ENCODE results near the gene ETNPPL. TPM values are rescaled to one million over a fixed set of nuclear protein-coding genes. Genes with fewer than 3 reads are reported as not detected.

Gene ETNPPL
- total and polyA plus RNA-seq, 7 experiments from 2014 or later = not detected

GRCh38 chr4:108763986-108764385 lies 1.1 kb upstream of the ETNPPL start:
- Histone ChIP-seq H3K4me1 (ENCODE audit: control insufficient read depth in 2 of 2, insufficient read depth in 2 of 2, low read length in 2 of 2) (peaks cover 0 to 10% of the 10 kb centered on the region in 2 donors), H3K36me3 (ENCODE audit: control insufficient read depth in 2 of 3, insufficient read depth in 3 of 3, low read length in 3 of 3) (no peaks in the 10 kb centered on the region), H3K4me3 (ENCODE audit: low read length) (no peak overlapping the region), H3K27me3 (ENCODE audit: control insufficient read depth in 2 of 2, insufficient read depth in 2 of 2, low read length in 2 of 2) (peaks cover 3 to 7% of the 10 kb centered on the region in 2 donors), H3K9me3 (ENCODE audit: control insufficient read depth in 2 of 3, low read length in 3 of 3) (no peaks in the 10 kb centered on the region), H3K27ac (ENCODE audit: low read depth, low read length) (no peak overlapping the region)
- peaks cover 24 to 62% (median 48%) of the 10 kb centered on the region in 5 donors for H3K27me3 Mint-ChIP-seq
- ChIA-PET POLR2A (no interaction called here), CTCF (interaction anchor here (0.8 kb wide), 1 partner anchor 10 kb away, joined by 4 read pairs; no protein-coding TSS in a partner anchor)
- H3K27ac Mint-ChIP-seq = no peak overlapping the region
- DNase-seq (no peak), ATAC-seq (no peak)
- H3K9me3 Mint-ChIP-seq = peaks cover 0 to 14% (median 3%) of the 10 kb centered on the region in 11 donors
- peaks cover 10 to 17% (median 13%) of the 10 kb centered on the region in 7 donors for H3K4me1 Mint-ChIP-seq
- intact Hi-C loops (cut with micrococcal nuclease) = loop anchor here in 1 of 2 donors (10.0 kb wide), 1 partner anchor 749 kb away; no protein-coding TSS in a partner anchor
- peaks cover 0 to 5% (median 0%) of the 10 kb centered on the region in 5 donors for H3K36me3 Mint-ChIP-seq
- peak overlapping the region in 5 of 10 donors; percentile 7 to 94 (median 25) for H3K4me3 Mint-ChIP-seq

- H3K9me3 ChIP-seq (ENCODE audit: control insufficient read depth in 2 of 3, low read length in 3 of 3) = no peaks in the 10 kb centered on the region
- intact Hi-C loops (cut with micrococcal nuclease) = loop anchor here in 1 of 2 donors (10.0 kb wide), 1 partner anchor 748 kb away; no protein-coding TSS in a partner anchor
- H3K36me3 ChIP-seq (ENCODE audit: control insufficient read depth in 2 of 3, insufficient read depth in 3 of 3, low read length in 3 of 3) = no peaks in the 10 kb centered on the region
- ATAC-seq = no peak
- CTCF ChIA-PET = no interaction called here
- H3K27ac ChIP-seq (ENCODE audit: low read depth, low read length) = no peak overlapping the region
- Mint-ChIP-seq H3K27ac (peak overlapping the region in 1 of 9 donors; percentile 53), H3K36me3 (peaks cover 0 to 5% (median 0%) of the 10 kb centered on the region in 5 donors), H3K4me1 (peaks cover 10 to 17% (median 13%) of the 10 kb centered on the region in 7 donors), H3K27me3 (peaks cover 24 to 62% (median 49%) of the 10 kb centered on the region in 5 donors), H3K9me3 (peaks cover 0 to 14% (median 3%) of the 10 kb centered on the region in 11 donors), H3K4me3 (peak overlapping the region; percentile 83 to 96 (median 90))
- peaks cover 3 to 7% of the 10 kb centered on the region in 2 donors for H3K27me3 ChIP-seq (ENCODE audit: control insufficient read depth in 2 of 2, insufficient read depth in 2 of 2, low read length in 2 of 2)
- DNase-seq = no peak
- peak overlapping the region; percentile 54 for H3K4me3 ChIP-seq (ENCODE audit: low read length)
- POLR2A ChIA-PET = no interaction called here
- peaks cover 0 to 10% of the 10 kb centered on the region in 2 donors for H3K4me1 ChIP-seq (ENCODE audit: control insufficient read depth in 2 of 2, insufficient read depth in 2 of 2, low read length in 2 of 2)
These were observed 357 bp upstream of the ETNPPL start for GRCh38 chr4:108763226-108763593.

GRCh38 chr4:108758498-108758897 lies 4.4 kb downstream of the ETNPPL start:
- DNase-seq = no peak
- no peak overlapping the region for H3K27ac ChIP-seq (ENCODE audit: low read depth, low read length)
- Mint-ChIP-seq H3K36me3 (peaks cover 0 to 5% (median 0%) of the 10 kb centered on the region in 5 donors), H3K9me3 (peaks cover 0 to 4% (median 0%) of the 10 kb centered on the region in 11 donors), H3K27ac (no peak overlapping the region), H3K4me3 (no peak overlapping the region), H3K4me1 (peaks cover 10 to 16% (median 12%) of the 10 kb centered on the region in 7 donors), H3K27me3 (peaks cover 22 to 45% (median 32%) of the 10 kb centered on the region in 5 donors)
- H3K36me3 ChIP-seq (ENCODE audit: control insufficient read depth in 2 of 3, insufficient read depth in 3 of 3, low read length in 3 of 3) = no peaks in the 10 kb centered on the region
- H3K4me3 ChIP-seq (ENCODE audit: low read length) = no peak overlapping the region
- peaks cover 3 to 7% of the 10 kb centered on the region in 2 donors for H3K27me3 ChIP-seq (ENCODE audit: control insufficient read depth in 2 of 2, insufficient read depth in 2 of 2, low read length in 2 of 2)
- peaks cover 0 to 10% of the 10 kb centered on the region in 2 donors for H3K4me1 ChIP-seq (ENCODE audit: control insufficient read depth in 2 of 2, insufficient read depth in 2 of 2, low read length in 2 of 2)
- no peak for ATAC-seq
- CTCF ChIA-PET = no interaction called here
- intact Hi-C loops (cut with micrococcal nuclease) = no loop called here
- H3K9me3 ChIP-seq (ENCODE audit: control insufficient read depth in 2 of 3, low read length in 3 of 3) = no peaks in the 10 kb centered on the region
- POLR2A ChIA-PET = no interaction called here

GRCh38 chr4:108754327-108754726 lies 8.5 kb downstream of the ETNPPL start:
- no peak overlapping the region for H3K4me3 Mint-ChIP-seq
- Histone ChIP-seq H3K4me1 (ENCODE audit: control insufficient read depth in 2 of 2, insufficient read depth in 2 of 2, low read length in 2 of 2) (no peaks in the 10 kb centered on the region), H3K27me3 (ENCODE audit: control insufficient read depth in 2 of 2, insufficient read depth in 2 of 2, low read length in 2 of 2) (no peaks in the 10 kb centered on the region), H3K4me3 (ENCODE audit: low read length) (no peak overlapping the region), H3K9me3 (ENCODE audit: control insufficient read depth in 2 of 3, low read length in 3 of 3) (no peaks in the 10 kb centered on the region), H3K36me3 (ENCODE audit: control insufficient read depth in 2 of 3, insufficient read depth in 3 of 3, low read length in 3 of 3) (no peaks in the 10 kb centered on the region), H3K27ac (ENCODE audit: low read depth, low read length) (no peak overlapping the region)
- H3K27me3 Mint-ChIP-seq = peaks cover 0 to 21% (median 3%) of the 10 kb centered on the region in 5 donors
- H3K27ac Mint-ChIP-seq = no peak overlapping the region
- no peaks in the 10 kb centered on the region for H3K4me1 Mint-ChIP-seq
- no peak for ATAC-seq
- no peaks in the 10 kb centered on the region for H3K9me3 Mint-ChIP-seq
- intact Hi-C loops (cut with micrococcal nuclease) = no loop called here
- H3K36me3 Mint-ChIP-seq = no peaks in the 10 kb centered on the region
- no peak for DNase-seq
- ChIA-PET CTCF (no interaction called here), POLR2A (no interaction called here)

GRCh38 chr4:108751321-108751720 lies 11.5 kb downstream of the ETNPPL start:
- DNase-seq = no peak
- Histone ChIP-seq H3K9me3 (ENCODE audit: control insufficient read depth in 2 of 3, low read length in 3 of 3) (no peaks in the 10 kb centered on the region), H3K27ac (ENCODE audit: low read depth, low read length) (no peak overlapping the region), H3K4me3 (ENCODE audit: low read length) (no peak overlapping the region), H3K27me3 (ENCODE audit: control insufficient read depth in 2 of 2, insufficient read depth in 2 of 2, low read length in 2 of 2) (no peaks in the 10 kb centered on the region), H3K36me3 (ENCODE audit: control insufficient read depth in 2 of 3, insufficient read depth in 3 of 3, low read length in 3 of 3) (no peaks in the 10 kb centered on the region), H3K4me1 (ENCODE audit: control insufficient read depth in 2 of 2, insufficient read depth in 2 of 2, low read length in 2 of 2) (peaks cover 0 to 4% of the 10 kb centered on the region in 2 donors)
- ChIA-PET CTCF (no interaction called here), POLR2A (no interaction called here)
- H3K4me1 Mint-ChIP-seq = peaks cover 0 to 5% (median 3%) of the 10 kb centered on the region in 7 donors
- no peak overlapping the region for H3K4me3 Mint-ChIP-seq
- no peaks in the 10 kb centered on the region for H3K9me3 Mint-ChIP-seq
- no peak for ATAC-seq
- no peaks in the 10 kb centered on the region for H3K36me3 Mint-ChIP-seq
- peaks cover 0 to 23% (median 3%) of the 10 kb centered on the region in 5 donors for H3K27me3 Mint-ChIP-seq
- intact Hi-C loops (cut with micrococcal nuclease) = no loop called here
- H3K27ac Mint-ChIP-seq = no peak overlapping the region

GRCh38 chr4:108749119-108749518 lies 13.7 kb downstream of the ETNPPL start:
- Histone ChIP-seq H3K4me1 (ENCODE audit: control insufficient read depth in 2 of 2, insufficient read depth in 2 of 2, low read length in 2 of 2) (peaks cover 0 to 7% of the 10 kb centered on the region in 2 donors), H3K4me3 (ENCODE audit: low read length) (no peak overlapping the region), H3K27ac (ENCODE audit: low read depth, low read length) (no peak overlapping the region), H3K27me3 (ENCODE audit: control insufficient read depth in 2 of 2, insufficient read depth in 2 of 2, low read length in 2 of 2) (no peaks in the 10 kb centered on the region), H3K9me3 (ENCODE audit: control insufficient read depth in 2 of 3, low read length in 3 of 3) (no peaks in the 10 kb centered on the region), H3K36me3 (ENCODE audit: control insufficient read depth in 2 of 3, insufficient read depth in 3 of 3, low read length in 3 of 3) (no peaks in the 10 kb centered on the region)
- Mint-ChIP-seq H3K4me3 (no peak overlapping the region), H3K4me1 (peaks cover 0 to 9% (median 6%) of the 10 kb centered on the region in 7 donors), H3K27me3 (peaks cover 0 to 18% (median 3%) of the 10 kb centered on the region in 5 donors), H3K36me3 (no peaks in the 10 kb centered on the region), H3K9me3 (no peaks in the 10 kb centered on the region), H3K27ac (no peak overlapping the region)
- CTCF ChIA-PET = no interaction called here
- intact Hi-C loops (cut with micrococcal nuclease) = no loop called here
- POLR2A ChIA-PET = no interaction called here
- no peak for DNase-seq
- ATAC-seq = no peak

GRCh38 chr4:108746511-108746910 lies 16.3 kb downstream of the ETNPPL start:
- Histone ChIP-seq H3K9me3 (ENCODE audit: control insufficient read depth in 2 of 3, low read length in 3 of 3) (no peaks in the 10 kb centered on the region), H3K36me3 (ENCODE audit: control insufficient read depth in 2 of 3, insufficient read depth in 3 of 3, low read length in 3 of 3) (no peaks in the 10 kb centered on the region), H3K27ac (ENCODE audit: low read depth, low read length) (no peak overlapping the region), H3K27me3 (ENCODE audit: control insufficient read depth in 2 of 2, insufficient read depth in 2 of 2, low read length in 2 of 2) (no peaks in the 10 kb centered on the region), H3K4me1 (ENCODE audit: control insufficient read depth in 2 of 2, insufficient read depth in 2 of 2, low read length in 2 of 2) (peaks cover 0 to 7% of the 10 kb centered on the region in 2 donors), H3K4me3 (ENCODE audit: low read length) (no peak overlapping the region)
- peaks cover 0 to 9% (median 6%) of the 10 kb centered on the region in 7 donors for H3K4me1 Mint-ChIP-seq
- no peaks in the 10 kb centered on the region for H3K36me3 Mint-ChIP-seq
- H3K27me3 Mint-ChIP-seq = peaks cover 0 to 15% (median 3%) of the 10 kb centered on the region in 5 donors
- CTCF ChIA-PET = interaction anchor here (0.7 kb wide), 1 partner anchor 493 kb away, joined by 3 read pairs; no protein-coding TSS in a partner anchor
- H3K4me3 Mint-ChIP-seq = peak overlapping the region in 3 of 10 donors; percentile 30 to 43 (median 40)
- intact Hi-C loops (cut with micrococcal nuclease) = no loop called here
- peak overlapping the region in 1 of 9 donors; percentile 46 for H3K27ac Mint-ChIP-seq
- peak in 2 of 9 donors; percentile 4 to 7 for DNase-seq
- POLR2A ChIA-PET = no interaction called here
- no peak for ATAC-seq
- no peaks in the 10 kb centered on the region for H3K9me3 Mint-ChIP-seq

All from naive thymus-derived CD4-positive, alpha-beta T cell (primary cell).